NCI-H748 treated with DMSO at 0.1 percent for 48 hours (cell line): Measurements from ENCODE around the gene LRGUK.
"Not testable (repeated sequence)": the region's sequence is repeated elsewhere in the genome, so short reads cannot be mapped to it uniquely, and the experiment has no call there.

ENCODE experiments used
- DNase-seq: peaks from one replicate; lab custom pipeline; 2025; lab: John Stamatoyannopoulos, UW

The LRGUK gene, protein sequence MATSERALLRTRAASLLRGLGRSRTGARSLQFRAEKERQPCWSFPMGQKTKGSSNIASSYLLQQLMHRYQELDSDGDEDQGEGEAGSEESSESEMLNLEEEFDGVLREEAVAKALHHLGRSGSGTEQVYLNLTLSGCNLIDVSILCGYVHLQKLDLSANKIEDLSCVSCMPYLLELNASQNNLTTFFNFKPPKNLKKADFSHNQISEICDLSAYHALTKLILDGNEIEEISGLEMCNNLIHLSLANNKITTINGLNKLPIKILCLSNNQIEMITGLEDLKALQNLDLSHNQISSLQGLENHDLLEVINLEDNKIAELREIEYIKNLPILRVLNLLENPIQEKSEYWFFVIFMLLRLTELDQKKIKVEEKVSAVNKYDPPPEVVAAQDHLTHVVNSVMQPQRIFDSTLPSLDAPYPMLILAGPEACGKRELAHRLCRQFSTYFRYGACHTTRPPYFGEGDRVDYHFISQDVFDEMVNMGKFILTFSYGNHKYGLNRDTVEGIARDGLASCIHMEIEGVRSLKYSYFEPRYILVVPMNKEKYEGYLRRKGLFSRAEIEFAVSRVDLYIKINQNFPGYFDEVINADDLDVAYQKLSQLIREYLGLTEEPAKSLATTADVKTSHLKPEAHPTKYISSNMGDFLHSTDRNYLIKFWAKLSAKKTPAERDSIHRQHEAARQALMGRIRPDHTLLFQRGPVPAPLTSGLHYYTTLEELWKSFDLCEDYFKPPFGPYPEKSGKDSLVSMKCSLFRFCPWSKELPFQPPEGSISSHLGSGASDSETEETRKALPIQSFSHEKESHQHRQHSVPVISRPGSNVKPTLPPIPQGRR

DNA sequence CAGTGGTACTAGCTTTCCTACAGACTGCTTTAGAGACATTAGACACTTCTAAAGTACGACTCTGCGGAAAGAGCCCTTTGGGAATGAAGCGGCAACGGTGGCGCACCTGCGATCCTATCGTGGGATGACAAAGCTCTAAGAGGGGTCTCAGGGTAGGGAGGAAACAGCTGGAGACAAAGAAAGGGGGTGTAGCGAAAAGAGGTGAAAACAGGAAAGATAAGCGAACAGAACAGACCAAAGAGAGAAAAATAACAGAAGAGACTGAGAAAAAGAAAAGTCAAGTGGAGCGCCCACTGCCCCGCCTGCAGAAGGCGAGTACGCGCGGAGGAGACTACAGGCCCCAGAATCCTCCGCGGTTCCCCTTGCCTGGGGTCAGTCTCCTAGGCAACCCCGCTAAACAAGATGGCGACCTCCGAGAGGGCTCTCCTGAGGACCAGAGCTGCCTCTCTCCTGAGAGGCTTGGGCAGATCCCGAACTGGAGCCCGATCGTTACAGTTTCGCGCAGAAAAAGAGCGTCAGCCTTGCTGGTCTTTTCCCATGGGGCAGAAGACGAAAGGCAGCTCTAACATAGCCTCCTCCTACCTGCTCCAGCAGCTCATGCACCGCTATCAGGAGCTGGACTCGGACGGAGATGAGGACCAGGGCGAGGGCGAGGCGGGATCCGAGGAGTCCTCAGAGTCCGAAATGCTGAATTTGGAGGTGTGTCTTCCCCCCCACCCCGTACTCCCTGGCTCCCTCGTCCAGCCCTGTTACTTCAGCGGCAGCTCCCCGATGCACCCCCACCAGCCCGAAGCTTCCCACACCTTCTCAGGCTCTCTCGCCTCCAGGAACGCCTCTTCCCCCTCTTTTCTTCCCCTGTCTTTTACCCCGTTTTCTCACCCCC, at the start of gene LRGUK:
LRGUK (plus strand) TSS at position 375 of the 883 bp plus-strand sequence; CDS start at position 403, 28 bp downstream.
- peak; percentile 68 for DNase-seq

DNA sequence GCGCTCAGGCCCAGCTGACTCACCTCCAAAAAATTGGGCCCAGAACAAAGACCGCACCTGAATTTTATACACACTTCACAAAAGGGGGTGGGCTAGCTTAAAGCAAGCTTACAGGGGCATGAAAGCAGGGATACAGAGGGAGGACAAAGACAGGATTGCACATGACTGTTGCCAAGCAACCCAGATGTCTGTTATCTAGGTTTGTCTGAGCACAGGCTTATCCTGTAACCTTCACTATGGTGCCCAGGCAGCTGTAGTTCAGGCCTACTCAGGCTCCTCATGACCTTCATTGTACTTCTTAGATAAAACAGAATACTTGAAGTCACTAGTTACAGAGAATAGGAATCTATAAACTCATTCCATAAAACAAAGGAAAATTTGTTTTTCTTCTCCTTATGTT, 49.6 kb upstream of the LRGUK start:
- not testable (repeated sequence) for DNase-seq

DNA sequence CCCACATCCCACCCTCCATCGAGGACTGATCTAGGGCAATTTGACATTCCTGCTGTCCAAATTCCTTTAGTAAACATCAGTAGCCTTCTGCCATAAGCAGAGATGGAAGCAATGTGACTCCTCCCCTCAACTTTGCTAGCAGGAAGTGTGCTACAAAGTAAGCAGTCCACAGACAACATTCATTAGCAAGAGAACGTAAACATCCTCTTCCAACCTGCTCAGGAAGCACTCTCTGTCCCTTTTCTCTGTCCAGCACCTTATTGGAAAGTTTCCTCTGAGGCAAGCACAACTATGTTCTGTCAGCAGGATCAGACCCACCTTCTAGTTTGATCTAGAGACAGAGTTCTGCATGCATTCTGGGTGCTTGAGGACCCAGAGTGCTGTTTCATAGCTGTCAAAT, 48.1 kb upstream of the LRGUK start:
- DNase-seq: no peak

DNA sequence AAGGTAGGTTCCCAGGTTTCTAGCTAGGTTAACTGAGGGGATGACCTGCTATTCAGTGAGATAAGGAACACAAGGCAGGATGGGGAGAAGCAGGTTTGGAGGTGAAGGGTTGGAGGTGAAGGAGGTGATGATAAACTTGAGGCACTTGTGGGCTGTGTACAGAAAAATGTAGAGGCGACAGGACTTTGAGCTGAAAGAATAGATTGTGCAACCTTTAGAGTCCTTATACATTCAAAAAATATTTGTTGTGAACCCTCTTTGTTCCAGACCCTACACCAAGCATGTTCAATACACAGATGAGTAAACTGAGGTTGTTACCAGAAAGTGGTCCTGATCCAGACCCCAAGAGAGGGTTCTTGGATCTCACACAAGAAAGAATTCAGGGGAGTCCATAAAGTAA, 45.4 kb upstream of the LRGUK start:
- no peak for DNase-seq

DNA sequence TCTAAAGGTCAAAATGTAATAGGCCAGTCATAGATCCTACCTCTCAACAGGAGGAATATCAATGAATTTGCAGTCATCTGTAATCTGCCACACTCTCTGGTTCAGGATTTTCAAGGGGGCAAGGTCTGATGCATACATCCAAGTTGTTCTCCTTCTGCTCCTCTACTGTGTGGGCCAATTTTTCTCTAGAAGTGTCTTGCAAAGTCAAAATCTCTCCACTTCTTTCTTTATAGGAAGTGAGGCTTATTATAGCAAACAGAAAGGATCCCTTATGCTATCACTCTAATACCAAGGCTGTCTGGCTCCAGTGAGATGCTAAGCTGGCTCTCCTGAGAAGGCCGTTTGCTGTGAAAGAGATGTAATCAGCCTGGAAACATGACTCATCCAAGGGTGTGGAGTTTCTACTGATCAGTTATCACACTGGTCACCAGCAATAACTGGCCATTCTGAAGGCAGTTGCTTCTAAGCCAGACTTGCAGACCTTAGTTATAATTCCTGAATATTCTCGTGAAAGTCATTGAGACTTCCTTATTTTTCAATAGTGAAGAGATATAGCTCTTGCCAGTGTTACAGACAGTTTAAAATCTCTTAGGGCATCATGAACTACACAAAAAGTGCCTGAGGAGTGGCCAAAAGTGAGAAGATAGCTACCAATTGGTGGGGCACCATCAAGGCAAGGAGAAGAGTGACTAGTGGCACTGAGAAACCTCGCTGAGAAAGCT, 43.2 kb upstream of the LRGUK start:
- DNase-seq: no peak

DNA sequence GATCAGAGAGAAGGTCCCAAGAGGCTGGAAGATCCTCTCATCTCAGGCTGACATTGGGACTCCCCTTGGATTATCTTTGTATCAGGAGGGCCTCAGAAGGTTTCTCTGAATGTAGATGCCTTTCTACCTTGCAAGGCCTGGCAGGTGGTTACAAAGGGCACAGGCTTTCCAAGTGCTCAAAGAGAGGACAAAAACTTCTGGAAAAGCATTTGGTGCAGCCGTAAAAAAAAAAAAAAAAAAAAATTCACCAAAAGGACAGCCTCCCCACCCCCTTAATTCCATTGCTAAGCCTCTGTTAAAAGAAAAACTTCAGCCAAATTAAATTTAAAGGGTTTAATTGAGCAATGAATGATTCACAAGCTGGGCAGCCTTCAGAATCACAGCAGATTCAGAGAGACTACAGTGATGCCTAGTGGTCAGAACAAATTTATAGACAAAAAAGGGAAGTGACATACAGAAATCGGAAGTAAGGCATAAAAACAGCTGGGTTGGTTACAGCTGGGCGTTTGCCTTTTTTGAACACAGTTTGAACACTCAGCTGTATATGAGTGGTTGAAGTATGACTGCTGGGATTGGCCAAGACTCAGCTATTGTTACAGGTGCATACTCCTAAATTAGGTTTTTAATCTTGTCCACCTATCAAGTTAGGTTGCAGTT, 42.5 kb upstream of the LRGUK start:
- no peak for DNase-seq

DNA sequence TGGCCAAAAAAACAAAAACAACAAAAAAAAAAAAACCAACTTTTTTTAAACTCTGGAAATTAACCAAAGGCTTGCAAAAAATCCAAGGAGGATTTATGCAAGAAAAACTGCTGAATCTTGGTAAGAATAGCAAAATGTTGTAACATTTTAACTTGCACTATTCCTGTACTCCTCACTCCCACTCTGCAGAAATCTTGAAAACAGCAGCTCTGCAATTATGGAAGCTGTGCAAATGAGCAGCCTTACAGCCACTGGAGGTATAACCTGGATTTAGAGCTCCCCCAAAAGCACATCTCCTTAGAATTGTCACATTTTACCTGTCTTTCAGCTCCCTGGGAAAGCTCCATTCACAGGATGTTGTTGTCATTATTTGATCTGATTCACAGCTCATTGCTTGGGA, 41.8 kb upstream of the LRGUK start:
- DNase-seq: no peak

DNA sequence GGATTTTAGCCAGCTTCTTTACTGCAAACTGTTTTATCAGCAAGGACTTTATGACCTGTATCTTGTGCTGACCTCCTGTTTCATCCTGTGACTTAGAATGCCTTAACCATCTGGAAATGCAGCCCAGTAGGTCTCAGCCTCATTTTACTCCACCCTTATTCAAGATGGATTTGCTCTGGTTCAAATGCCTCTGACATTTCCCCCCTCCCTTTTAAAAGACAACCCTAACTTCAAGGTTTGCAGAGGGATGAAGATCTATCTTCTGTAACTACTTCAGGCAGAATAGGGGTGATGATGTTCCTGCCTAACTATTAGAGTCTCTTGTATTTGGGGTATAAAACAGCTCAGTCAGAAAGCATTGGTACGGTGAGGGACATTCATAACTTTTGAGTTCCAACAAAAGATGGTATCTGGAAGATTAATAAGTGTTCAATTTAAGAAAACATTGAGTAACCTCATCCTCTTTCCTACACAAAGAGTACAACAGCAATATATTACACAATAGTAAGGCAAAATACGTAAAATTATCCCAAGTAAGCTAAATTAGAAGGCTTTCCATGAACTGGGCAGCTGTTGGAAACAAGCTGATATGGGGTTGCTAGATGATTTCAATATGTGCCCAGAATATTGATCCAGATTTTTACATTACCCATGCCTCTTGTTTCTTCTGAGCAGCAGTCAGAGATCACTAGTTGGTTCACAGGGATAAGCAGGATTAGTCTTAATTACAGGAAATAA, 40.0 kb upstream of the LRGUK start:
- DNase-seq: no peak

DNA sequence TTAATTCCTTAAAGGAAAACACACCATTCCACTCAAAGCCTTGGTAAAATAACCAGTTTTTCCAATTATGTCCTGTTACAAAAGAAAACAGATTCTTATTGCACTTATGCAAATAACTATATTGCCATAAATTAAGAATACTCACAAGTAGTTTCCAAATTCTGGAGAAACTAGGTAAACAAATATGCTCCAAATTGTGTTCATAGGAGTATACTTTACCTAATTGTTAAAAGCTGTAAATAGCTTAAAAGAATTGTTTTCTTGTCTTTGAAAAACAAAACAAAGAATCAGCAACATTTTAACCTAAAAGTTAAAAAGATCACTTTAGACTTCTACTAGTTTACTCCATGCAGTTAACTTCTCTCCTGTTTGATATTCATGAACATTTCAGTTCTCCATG, 38.9 kb upstream of the LRGUK start:
- no peak for DNase-seq

DNA sequence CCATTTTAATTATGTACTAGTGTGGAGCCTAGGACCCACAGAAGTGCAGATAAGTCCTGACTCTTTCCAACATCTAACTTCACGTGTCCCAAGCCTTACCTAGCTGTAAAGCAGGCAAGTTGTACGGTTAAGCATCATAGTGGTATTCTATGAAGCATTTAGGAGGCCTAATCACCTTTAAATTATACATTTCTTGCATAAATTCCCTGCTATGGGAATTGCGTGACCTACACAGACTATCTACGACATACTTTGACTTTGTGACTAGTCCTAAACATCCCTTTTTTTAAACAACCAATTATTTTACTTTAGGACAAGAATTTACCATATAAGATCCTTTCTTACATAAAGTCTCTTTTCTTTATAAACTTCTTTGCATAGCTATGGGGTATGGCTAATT, 37.7 kb upstream of the LRGUK start:
- DNase-seq: no peak

DNA sequence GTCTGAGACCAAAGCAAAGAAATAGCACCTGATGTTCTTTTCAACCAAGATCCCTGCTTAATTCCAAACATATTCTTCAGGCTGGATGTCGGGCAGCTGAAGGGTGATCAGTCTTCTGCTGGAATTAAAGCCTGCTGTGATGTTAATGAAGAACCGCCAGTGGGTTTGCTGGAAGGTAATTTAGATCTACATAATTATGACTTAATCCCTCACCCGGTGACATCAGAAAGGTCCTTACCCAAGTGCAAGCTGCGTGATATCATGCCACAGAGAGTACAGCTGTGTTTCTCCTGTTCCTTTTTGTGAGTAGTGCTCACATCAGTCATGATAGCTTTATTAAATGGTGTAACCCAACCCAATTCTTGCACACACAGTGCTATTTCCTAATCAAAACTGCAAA, 29.1 kb upstream of the LRGUK start:
- DNase-seq: no peak

DNA sequence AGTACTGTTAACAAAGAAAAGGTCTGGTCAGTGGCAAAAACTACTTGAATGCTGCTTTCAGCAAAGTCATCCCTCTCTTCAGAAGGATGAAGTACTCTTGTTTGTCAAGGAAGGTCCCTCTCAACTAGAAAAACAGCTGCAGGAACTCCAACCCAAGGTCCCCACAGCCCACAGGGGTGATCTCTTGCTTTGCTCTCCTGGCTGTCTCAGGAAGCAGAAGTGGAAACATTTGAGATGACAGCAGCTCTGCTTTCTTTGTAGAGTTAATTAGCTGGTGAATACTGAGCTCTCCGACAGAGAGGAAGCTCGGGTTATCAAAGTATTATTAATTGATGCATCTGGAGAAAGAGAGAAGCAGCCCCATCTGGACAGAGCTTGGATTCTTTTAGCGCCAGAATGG, 25.4 kb upstream of the LRGUK start:
- DNase-seq: no peak

DNA sequence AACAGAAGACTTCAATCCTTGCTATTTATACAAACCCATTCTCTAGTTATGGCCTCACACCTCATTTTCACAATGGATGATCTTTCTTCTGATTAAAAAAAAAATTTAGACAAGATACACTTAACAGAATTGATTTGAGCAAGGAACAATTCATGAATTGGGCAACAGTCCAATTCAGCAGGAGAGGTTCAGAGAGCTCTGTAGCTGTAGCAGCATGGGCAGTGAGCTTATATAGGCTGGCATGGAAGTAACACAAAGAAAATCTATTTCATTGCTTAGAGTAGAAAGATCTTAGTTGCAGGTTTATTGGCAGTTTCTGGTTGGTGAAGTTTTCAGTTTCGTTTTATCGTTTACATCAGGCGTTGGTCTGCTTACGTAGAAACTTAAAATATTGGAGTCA, 23.0 kb upstream of the LRGUK start:
- no peak for DNase-seq

DNA sequence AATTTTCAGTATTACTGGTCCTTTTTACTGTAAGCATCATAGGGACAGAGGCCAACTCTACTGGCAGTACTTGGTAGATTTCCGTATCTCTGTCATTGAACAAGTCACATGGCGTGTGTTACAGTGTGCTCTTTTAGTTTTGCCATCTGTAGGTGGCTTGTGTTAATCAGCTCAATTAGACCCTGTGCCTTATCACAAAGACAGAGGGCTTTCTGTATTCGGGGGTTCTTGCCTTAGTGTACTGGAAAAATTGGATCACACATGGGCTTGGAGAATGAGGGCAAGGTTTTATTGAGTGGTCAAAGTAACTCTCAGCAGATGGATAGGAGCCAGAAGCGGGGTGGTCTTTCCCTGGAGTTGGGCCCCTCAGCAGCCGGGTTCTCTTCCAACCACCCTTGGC, 21.3 kb upstream of the LRGUK start:
- DNase-seq: no peak

DNA sequence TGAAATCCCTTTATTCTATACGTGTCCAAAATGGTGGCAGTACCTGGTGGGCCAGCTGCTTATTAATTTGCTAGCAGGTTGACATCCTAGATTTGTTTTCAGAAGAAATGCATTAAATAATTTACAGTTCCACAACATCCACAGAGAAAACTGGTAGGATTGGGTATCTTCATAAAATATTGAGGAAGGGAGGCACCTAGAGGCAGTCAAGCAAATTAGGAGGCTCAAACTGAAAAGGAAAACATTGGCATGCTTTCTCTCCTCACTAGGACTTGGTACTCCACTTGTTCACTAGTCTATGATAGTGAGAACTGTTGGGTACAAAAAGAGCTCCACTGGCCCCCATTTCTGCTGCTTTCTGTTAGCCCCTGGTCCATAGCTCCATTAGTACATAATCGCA, 18.3 kb upstream of the LRGUK start:
- DNase-seq: no peak

DNA sequence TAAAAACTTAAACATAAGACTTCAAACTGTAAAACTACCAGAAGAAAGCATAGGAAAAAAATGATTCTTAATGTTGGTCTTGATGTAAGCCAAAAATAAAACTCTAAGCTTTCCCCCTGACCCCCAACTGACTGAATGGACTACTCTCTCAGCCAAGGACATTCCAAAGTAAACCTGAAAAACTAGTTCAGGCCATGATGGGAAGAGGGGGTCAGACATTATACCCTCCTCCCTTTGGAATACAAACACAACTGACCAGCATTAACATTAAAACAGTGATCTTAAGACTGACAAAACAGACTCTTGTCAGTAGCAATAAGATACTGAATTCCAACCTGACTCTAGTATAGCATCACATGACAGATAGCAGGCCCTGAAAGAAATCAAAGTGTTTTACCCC, 13.5 kb upstream of the LRGUK start:
- no peak for DNase-seq

DNA sequence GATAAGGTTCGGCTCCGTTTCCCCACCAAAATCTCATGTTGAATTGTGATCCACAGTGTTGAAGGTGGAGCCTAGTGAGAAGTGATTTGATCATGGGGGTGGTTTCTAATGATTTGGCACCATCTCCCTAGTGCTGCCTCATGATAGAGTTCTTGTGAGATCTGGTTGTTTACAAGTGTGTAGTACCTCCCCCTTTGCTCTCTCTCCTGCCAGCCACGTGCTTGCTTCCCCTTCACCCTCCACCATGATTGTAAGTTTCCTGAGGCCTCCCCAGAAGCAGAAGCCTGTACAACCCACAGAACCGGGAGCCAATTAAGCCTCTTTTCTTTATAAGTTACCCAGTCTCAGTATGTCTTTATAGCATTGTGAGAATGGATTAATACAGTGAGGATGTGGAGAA, 12.1 kb upstream of the LRGUK start:
- no peak for DNase-seq

DNA sequence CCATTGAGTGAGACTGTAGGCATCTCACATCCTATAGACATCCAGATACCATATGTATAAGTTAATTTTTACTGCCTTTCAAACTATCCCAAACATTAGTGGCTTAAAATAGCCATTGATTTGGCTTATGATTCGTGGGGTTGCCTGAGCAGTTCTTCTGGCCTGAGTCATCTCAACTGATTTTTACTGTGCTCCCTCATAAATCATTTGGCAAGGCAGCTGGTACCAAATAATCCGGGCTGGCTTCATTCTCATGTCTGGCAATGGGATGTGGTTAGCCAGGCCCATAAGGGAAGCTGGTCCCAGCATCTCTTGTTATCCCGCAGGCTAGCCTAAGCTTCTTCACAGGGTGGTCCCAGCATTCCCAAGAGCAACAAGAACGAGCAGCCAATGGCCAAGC, 6.7 kb upstream of the LRGUK start:
- no peak for DNase-seq

DNA sequence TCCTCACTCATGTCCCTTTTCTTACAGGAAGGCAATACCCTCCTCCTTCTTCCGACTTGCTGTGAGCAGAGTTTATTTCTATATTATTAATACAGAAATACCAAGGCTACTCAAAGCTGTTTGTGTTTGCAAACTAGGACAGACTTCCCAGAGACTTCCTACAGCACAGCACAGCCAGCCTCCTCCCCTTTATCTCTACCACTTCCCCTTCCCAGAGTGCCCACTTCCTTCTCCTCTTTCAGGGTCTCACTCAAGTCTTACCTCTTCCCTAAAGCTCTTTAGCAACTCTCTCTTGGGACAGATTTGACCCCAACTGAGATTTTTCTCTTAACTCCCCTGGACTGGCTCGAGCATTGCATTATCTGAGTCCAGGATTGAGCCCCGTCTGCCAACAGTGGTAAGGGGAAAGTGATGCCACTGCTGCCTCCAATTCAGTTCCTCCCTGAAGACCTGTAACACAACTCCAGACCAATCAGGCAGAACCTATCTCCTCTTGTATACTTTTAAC, 5.5 kb upstream of the LRGUK start:
- DNase-seq: no peak

DNA sequence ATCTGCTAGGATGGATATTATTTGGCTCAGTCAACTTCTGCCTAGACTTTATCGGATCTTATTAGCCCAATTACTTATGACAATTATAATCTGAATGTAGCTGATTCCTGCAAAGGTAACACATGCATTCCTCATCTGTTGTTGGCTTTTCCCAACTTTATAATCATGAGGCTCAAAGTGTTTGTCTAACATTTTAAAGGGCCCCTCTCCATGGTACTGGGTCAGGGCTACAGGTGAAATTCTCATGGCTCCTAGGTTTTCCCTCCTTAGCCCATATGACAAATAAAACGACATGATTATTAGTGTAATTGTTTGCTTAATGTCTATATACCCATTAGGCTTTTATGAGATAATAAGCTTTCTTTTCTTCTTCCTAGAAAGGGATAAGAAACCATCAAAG, 4.2 kb upstream of the LRGUK start:
- DNase-seq: no peak
